GM13976 (cell line): Measurements from ENCODE around the gene SELENOO.

Experiments used
- DNase-seq: peaks from one replicate; pipeline ENCODE4 v3.0.0; 2012; ENCODE audit warnings: low spot score
- in situ Hi-C: fragments of 300-500 bp; cut with MboI; formaldehyde crosslinking; loops from one replicate; pipeline ENCODE4 v1.12.0; 2022; ENCODE audit warnings: low sequenced_read_pairs, mixed read lengths, inconsistent platforms; ENCODE audit not compliant: unreplicated experiment
- TF ChIP-seq, protein P1 (sequence below): IDR thresholded peaks from 2 replicates; pipeline ENCODE4 v1.5.1; 2012; ENCODE audit warnings: borderline replicate concordance, mild to moderate bottlenecking; ENCODE audit not compliant: insufficient read depth; ENCODE audit errors: extremely low read depth, missing control alignments, control extremely low read depth

Gene SELENOO

DNA sequence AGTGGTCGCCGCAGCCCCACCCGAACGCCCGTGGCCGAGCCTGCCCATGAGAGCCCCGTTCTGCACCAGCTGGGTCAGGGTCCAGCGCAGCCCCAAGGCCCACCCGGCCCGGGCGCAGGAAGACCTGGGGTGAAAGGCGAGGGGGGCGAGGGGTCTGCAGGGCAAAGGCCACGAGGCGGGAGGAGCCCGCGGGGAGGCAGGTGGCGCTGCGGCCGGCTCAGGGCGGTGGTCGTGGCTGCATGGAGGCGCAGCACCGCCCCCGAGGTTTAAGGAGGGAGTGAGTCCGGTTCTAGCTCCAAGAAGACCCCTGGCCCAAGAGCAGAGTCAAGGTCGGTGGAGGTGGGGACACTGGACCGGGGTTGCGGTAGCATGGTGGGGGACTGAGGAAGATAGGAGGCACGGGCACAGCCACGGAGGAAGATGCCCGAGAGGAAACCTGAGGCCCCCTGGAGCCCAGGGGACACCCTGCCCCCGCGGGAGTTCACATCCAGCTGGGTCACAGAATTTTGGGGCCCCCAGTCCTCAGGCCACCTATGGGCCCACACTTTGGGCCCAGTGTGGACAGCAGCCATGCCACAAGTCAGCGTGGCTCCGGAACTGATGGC lies 50.8 kb downstream of the SELENOO start:
- TF ChIP-seq, protein P1, sequence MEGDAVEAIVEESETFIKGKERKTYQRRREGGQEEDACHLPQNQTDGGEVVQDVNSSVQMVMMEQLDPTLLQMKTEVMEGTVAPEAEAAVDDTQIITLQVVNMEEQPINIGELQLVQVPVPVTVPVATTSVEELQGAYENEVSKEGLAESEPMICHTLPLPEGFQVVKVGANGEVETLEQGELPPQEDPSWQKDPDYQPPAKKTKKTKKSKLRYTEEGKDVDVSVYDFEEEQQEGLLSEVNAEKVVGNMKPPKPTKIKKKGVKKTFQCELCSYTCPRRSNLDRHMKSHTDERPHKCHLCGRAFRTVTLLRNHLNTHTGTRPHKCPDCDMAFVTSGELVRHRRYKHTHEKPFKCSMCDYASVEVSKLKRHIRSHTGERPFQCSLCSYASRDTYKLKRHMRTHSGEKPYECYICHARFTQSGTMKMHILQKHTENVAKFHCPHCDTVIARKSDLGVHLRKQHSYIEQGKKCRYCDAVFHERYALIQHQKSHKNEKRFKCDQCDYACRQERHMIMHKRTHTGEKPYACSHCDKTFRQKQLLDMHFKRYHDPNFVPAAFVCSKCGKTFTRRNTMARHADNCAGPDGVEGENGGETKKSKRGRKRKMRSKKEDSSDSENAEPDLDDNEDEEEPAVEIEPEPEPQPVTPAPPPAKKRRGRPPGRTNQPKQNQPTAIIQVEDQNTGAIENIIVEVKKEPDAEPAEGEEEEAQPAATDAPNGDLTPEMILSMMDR: no peak
- in situ Hi-C loops: no loop called here
- DNase-seq: no peak

DNA sequence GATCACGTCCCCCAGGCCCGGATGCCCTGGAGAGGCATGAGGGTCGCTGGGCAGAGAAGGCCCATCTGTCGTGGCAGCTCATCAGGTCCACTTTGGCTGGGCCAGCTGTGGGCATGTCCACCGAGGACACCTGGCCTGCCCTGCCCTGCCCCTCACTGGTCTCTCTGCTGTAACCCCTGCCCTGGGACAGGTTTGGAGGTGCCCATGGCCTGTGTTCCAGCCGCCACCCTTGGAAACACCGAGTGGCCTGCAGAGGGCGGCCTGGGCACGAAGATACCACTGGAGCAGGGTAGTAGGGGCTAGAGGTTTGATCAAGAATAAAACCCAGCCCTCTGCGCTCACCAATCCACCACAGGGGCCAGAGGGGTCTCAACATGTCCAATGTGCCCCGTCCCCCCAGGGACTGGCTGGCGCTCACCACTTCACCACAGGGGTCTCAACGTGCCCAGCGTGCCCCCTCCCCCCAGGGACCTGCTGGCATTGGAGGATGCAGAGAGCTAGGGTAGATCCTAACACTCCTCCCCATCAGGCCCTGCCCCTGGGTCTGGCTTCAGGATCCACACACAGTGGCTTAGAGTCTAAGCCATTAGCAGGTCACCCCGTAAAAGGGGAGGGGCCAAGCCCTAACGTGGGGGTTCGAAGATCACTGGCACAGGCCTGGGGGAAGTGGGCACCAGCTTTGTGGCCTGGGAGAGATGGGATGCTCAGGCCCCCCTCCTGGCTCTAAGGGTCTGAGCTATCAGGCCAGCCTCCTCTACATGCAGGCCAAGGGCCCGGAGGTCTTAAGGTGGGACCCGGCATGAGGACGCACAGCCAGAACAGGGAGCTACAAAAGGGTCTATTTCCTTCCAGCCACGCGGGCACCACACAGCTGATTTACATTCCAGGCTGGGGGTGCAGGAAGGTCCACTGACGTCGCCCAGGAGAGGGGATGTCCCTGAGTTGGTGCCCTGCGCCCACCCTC lies 51.6 kb downstream of the SELENOO start:
- in situ Hi-C loops: no loop called here
- TF ChIP-seq, protein P1: peak; percentile 72
- peak; percentile 79 for DNase-seq

DNA sequence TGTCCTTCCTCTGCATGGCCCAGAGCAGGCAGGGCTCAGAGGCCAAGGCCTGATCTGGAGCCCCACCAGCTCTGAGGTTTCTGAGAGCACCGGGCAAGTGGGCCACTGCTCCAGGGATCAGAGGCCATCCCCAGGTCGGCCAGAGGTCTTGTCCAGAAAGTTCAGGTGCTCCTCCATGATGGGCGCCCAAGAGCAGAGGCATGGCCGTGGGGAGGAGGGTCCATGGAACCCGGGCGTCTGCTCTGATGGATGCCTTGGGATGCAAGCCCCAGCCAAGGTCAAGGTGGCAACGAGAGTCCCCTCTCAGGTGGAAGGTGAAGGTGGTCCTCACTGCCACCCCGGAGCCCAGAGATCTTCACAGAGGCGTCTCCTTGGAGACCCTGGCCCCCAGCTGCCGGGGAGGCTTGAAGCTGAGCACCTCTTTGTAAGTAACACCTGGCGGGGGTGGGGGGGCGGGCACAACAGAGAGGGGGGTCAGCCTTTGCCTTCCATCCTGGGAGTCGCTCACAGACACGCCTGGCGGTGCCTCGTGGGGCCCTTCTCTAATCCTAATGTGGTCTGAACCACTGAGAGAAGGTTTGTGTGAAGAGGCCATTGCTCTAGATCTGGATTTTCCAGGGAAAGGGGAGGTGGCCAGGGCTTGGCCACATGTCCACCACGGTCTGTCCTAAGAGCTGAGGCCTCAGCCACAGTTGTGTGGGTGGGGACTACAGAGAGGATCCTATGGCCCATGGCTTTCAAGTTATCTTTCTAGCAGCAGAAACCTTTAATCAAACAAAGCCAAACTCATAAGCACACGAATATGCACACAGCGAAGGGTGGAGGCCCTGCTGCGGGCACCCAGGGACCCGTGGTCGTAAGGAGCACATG lies 52.5 kb downstream of the SELENOO start:
- TF ChIP-seq, protein P1: no peak
- in situ Hi-C loops: no loop called here
- DNase-seq: no peak

DNA sequence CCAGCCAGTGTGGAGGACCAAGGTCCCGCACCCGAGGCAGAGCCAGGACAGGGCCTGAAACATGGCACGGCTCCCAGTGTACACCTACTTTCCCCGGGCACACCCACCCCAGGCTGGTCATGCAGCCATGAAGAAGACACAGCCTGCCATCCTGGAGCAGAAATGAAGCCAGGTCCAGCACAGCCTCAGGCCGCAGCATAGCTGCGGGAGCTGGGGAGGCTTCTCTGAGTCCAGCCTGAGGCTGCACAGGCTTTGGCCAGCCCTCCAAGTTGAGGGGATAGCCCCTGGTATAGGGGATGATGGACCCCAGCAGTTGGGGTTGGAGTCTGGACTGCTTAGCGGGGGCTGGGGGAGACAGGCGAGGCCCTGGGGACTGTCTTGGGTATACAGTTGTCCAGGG lies 53.1 kb downstream of the SELENOO start:
- in situ Hi-C loops: no loop called here
- TF ChIP-seq, protein P1: no peak
- no peak for DNase-seq

DNA sequence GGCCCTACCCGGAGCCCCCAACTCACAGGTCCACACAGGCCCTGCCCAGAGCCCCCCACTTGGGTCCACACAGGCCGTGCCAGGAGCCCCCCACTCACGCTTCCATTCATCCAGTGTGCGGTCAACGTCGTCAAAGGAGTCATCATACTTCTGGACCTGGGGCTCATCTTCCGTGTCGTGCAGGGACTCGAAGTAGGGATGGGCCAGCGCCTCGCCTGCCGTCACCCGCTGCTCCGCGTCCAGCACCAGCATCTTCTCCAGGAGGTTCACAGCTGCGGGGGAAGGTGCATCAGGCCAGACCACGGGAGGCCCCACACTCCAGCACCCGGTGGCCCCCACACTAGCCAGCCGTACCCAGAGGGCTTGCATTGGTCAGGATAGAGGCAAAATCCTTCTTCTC lies 54.3 kb downstream of the SELENOO start:
- in situ Hi-C loops: no loop called here
- TF ChIP-seq, protein P1: no peak
- DNase-seq: no peak

DNA sequence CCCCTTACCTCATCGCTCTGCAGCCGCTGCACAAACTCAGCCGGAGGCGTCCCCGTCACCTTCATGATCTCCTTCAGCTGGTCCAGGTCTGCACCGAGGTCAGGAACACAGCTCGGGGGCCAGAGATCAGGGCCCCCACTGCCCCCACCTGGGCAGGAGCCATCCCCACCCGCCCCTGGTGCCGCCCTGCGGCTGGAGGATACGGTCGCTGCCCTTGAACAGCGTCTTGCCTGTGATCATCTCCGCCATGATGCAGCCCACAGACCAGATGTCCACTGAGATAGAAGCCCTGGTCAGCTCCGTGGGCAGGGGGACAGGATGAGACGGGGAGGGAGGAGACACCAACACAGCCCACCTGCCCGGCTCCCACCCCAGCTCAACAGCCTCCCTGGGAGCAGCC lies 54.8 kb downstream of the SELENOO start:
- no peak for DNase-seq
- in situ Hi-C loops: no loop called here
- TF ChIP-seq, protein P1: no peak
